Ishikawa (cell line): Measurements from ENCODE around the gene PDZD8.

Source experiments
- CEBPB ChIP-seq: IDR thresholded peaks from 2 replicates; pipeline ENCODE4 v1.6.1; 2012
- CREB1 ChIP-seq: IDR thresholded peaks from 2 replicates; pipeline ENCODE4 v1.6.1; 2012; ENCODE audit warnings: low read depth
- EGR1 ChIP-seq: IDR thresholded peaks from 2 replicates; pipeline ENCODE4 v1.6.1; 2012
- EP300 ChIP-seq: IDR thresholded peaks from 2 replicates; pipeline ENCODE4 v1.6.1; 2012; ENCODE audit warnings: borderline replicate concordance
- FOXM1 ChIP-seq: IDR thresholded peaks from 2 replicates; pipeline ENCODE4 v1.6.1; 2012; ENCODE audit warnings: low read depth, borderline replicate concordance
- TAF1 ChIP-seq: IDR thresholded peaks from 2 replicates; pipeline ENCODE4 v1.6.1; 2012; ENCODE audit warnings: low read depth, mild to moderate bottlenecking
- TCF12 ChIP-seq: IDR thresholded peaks from 2 replicates; pipeline ENCODE4 v1.6.1; 2012; ENCODE audit warnings: low read depth
- YY1 ChIP-seq: IDR thresholded peaks from 2 replicates; pipeline ENCODE4 v1.6.1; 2012; ENCODE audit warnings: low read depth
- ZBTB7A ChIP-seq: IDR thresholded peaks from 2 replicates; pipeline ENCODE4 v1.6.1; 2012; ENCODE audit warnings: low read depth
- TF ChIP-seq, protein P1 (sequence below): IDR thresholded peaks from 2 replicates; pipeline ENCODE4 v1.6.1; 2012
- TF ChIP-seq, protein P2 (sequence below): IDR thresholded peaks from 2 replicates; pipeline ENCODE4 v1.6.1; 2012; ENCODE audit warnings: low read depth, mild to moderate bottlenecking
- TF ChIP-seq, protein P3 (sequence below): IDR thresholded peaks from 2 replicates; pipeline ENCODE4 v1.6.1; 2012

GRCh38 chr10:117409549-117410305 lies 34.5 kb upstream of the PDZD8 start:
- no peak for TF ChIP-seq EP300
- TF ChIP-seq, protein P1, sequence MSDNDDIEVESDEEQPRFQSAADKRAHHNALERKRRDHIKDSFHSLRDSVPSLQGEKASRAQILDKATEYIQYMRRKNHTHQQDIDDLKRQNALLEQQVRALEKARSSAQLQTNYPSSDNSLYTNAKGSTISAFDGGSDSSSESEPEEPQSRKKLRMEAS, result no peak
- TF ChIP-seq CEBPB, result no peak
- no peak for TF ChIP-seq TCF12
- no peak for TF ChIP-seq YY1
- no peak for TF ChIP-seq TAF1
- TF ChIP-seq, protein P2, sequence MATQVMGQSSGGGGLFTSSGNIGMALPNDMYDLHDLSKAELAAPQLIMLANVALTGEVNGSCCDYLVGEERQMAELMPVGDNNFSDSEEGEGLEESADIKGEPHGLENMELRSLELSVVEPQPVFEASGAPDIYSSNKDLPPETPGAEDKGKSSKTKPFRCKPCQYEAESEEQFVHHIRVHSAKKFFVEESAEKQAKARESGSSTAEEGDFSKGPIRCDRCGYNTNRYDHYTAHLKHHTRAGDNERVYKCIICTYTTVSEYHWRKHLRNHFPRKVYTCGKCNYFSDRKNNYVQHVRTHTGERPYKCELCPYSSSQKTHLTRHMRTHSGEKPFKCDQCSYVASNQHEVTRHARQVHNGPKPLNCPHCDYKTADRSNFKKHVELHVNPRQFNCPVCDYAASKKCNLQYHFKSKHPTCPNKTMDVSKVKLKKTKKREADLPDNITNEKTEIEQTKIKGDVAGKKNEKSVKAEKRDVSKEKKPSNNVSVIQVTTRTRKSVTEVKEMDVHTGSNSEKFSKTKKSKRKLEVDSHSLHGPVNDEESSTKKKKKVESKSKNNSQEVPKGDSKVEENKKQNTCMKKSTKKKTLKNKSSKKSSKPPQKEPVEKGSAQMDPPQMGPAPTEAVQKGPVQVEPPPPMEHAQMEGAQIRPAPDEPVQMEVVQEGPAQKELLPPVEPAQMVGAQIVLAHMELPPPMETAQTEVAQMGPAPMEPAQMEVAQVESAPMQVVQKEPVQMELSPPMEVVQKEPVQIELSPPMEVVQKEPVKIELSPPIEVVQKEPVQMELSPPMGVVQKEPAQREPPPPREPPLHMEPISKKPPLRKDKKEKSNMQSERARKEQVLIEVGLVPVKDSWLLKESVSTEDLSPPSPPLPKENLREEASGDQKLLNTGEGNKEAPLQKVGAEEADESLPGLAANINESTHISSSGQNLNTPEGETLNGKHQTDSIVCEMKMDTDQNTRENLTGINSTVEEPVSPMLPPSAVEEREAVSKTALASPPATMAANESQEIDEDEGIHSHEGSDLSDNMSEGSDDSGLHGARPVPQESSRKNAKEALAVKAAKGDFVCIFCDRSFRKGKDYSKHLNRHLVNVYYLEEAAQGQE, result no peak
- TF ChIP-seq FOXM1, result no peak
- TF ChIP-seq, protein P3, sequence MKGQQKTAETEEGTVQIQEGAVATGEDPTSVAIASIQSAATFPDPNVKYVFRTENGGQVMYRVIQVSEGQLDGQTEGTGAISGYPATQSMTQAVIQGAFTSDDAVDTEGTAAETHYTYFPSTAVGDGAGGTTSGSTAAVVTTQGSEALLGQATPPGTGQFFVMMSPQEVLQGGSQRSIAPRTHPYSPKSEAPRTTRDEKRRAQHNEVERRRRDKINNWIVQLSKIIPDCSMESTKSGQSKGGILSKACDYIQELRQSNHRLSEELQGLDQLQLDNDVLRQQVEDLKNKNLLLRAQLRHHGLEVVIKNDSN, result no peak
- no peak for TF ChIP-seq CREB1
- no peak for TF ChIP-seq ZBTB7A
- TF ChIP-seq EGR1, result no peak
